Thoracic aorta (tissue), 2 donors: Measurements from ENCODE around the gene CREG2. TPM values are rescaled to one million over a fixed set of nuclear protein-coding genes. Genes with fewer than 3 reads are reported as not detected.
"Not testable (repeated sequence)": the region's sequence is repeated elsewhere in the genome, so short reads cannot be mapped to it uniquely, and the experiment has no call there.

Source experiments
- ATAC-seq: fragments of 150-250 bp; one replicate; pipeline ENCODE4 v1.8.0; 2017; ENCODE audit warnings: low read depth; ENCODE audit not compliant: insufficient number of reproducible peaks, low FRiP score
- DNase-seq: peaks from one replicate; pipeline ENCODE4 v3.0.0-alpha.2; 2020; ENCODE audit warnings: low spot score
- H3K27ac ChIP-seq, 2 donors: fragments of 200-600 bp; sonication (generic); 1 replicate in 1 of 2; 2 replicates in 1 of 2; pipeline ENCODE4 v1.5.1; 2016; ENCODE audit warnings: mild to moderate bottlenecking in 2 of 2, moderate library complexity in 2 of 2
- H3K27me3 ChIP-seq: fragments of 200-600 bp; sonication (generic); replicated peaks from 2 replicates; pipeline ENCODE4 v1.6.0; 2016; ENCODE audit warnings: mild to moderate bottlenecking; ENCODE audit not compliant: insufficient read depth
- H3K36me3 ChIP-seq: fragments of 200-600 bp; sonication (generic); one replicate; pipeline ENCODE4 v1.5.1; 2016
- H3K4me1 ChIP-seq, 2 donors: fragments of 200-600 bp; sonication (generic); 1 replicate in 1 of 2; 2 replicates in 1 of 2; pipeline versions ENCODE4 v1.5.1 to v1.6.0; 2016; ENCODE audit warnings: low read depth in 2 of 2, mild to moderate bottlenecking in 1 of 2; ENCODE audit not compliant: control insufficient read depth in 1 of 2
- H3K4me3 ChIP-seq: fragments of 200-600 bp; sonication (generic); 2 replicates; pipeline ENCODE4 v1.5.1; 2016; ENCODE audit warnings: mild to moderate bottlenecking
- H3K9me3 ChIP-seq: fragments of 200-600 bp; sonication (generic); 2 replicates; pipeline ENCODE4 v1.5.1; 2016
- CTCF ChIP-seq: fragments of 200-600 bp; sonication (generic); IDR thresholded peaks from one replicate; pipeline ENCODE4 v1.5.1; 2019; ENCODE audit warnings: antibody characterized with exemption
- total RNA-seq, 2 donors: library from RNA; depleted of rRNA; stranded (reverse); fragments of >200 nt; gene quantifications; one replicate each; pipeline versions ENCODE4 v1.1.0 to v1.2.3, GENCODE V29; 2016

The CREG2 gene
- total RNA-seq, 2 donors from 2014 or later: not detected

- DNase-seq (no peak), ATAC-seq (no peak)
- no peak for TF ChIP-seq CTCF
- Histone ChIP-seq H3K4me1 (no peaks in the 10 kb centered on the region), H3K27ac (no peak overlapping the region), H3K36me3 (no peaks in the 10 kb centered on the region), H3K4me3 (no peak overlapping the region), H3K27me3 (no peaks in the 10 kb centered on the region), H3K9me3 (no peaks in the 10 kb centered on the region)
These were observed 31.2 kb downstream of the CREG2 start for GRCh38 chr2:101356055-101356454.

GRCh38 chr2:101355401-101356054, 31.8 kb downstream of the CREG2 start:
- H3K27me3 ChIP-seq: no peaks in the 10 kb centered on the region
- no peaks in the 10 kb centered on the region for H3K36me3 ChIP-seq
- DNase-seq (no peak), ATAC-seq (no peak)
- no peaks in the 10 kb centered on the region for H3K4me1 ChIP-seq
- H3K27ac ChIP-seq: no peak overlapping the region
- H3K9me3 ChIP-seq: no peaks in the 10 kb centered on the region
- H3K4me3 ChIP-seq: no peak overlapping the region
- TF ChIP-seq CTCF: no peak

GRCh38 chr2:101354420-101355311, 32.6 kb downstream of the CREG2 start:
- H3K9me3 ChIP-seq: no peaks in the 10 kb centered on the region
- ATAC-seq: no peak
- H3K27me3 ChIP-seq: no peaks in the 10 kb centered on the region
- no peaks in the 10 kb centered on the region for H3K36me3 ChIP-seq
- H3K4me3 ChIP-seq: no peak overlapping the region
- H3K27ac ChIP-seq: no peak overlapping the region
- no peak for DNase-seq
- TF ChIP-seq CTCF: no peak
- no peaks in the 10 kb centered on the region for H3K4me1 ChIP-seq

DNA sequence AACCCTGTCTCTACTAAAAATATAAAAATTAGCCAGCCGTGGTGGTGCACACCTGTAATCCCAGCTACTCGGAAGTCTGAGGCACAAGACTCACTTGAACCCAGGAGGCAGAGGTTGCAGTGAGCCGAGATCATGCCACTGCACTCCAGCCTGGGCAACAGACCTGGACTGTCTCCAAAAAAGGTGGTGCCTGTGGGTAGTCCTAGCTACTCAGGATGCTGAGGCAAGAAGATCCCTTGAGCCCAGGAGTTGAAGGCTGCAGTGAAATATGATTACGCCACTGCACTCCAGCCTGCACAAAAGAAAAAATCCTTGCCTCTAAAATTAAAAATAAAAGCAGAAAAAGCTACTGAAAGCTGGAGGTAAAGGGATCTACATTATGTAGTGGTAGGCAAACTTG, 34.7 kb downstream of the CREG2 start:
- H3K36me3 ChIP-seq, H3K27ac ChIP-seq, H3K4me3 ChIP-seq, H3K27me3 ChIP-seq, DNase-seq, ATAC-seq, H3K4me1 ChIP-seq, H3K9me3 ChIP-seq: not testable (repeated sequence)

DNA sequence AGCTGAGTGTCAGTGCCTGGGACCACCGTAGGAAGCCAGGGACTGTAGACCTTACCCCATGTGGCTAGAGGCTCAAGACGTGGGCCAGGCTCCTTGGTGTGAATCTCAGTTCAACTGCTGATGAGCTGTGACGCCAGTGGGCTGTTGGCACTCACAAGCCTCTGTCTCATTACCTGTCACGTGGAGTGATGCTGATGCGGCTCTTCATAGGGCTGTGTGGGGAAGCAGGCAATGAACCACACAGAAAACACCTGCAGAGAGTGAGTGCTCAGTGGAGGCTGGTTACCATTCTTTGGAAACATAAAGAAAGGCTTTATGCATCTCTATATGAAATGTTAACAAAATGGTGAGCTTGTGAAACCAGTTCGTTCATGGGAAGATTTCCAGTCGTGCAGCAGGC, 36.1 kb downstream of the CREG2 start:
- no peak for TF ChIP-seq CTCF
- DNase-seq (no peak), ATAC-seq (no peak)
- Histone ChIP-seq H3K4me3 (no peak overlapping the region), H3K27me3 (no peaks in the 10 kb centered on the region), H3K9me3 (no peaks in the 10 kb centered on the region), H3K36me3 (no peaks in the 10 kb centered on the region), H3K4me1 (no peaks in the 10 kb centered on the region), H3K27ac (no peak overlapping the region)
